ENCODE data around the gene RPL27A.

DNA sequence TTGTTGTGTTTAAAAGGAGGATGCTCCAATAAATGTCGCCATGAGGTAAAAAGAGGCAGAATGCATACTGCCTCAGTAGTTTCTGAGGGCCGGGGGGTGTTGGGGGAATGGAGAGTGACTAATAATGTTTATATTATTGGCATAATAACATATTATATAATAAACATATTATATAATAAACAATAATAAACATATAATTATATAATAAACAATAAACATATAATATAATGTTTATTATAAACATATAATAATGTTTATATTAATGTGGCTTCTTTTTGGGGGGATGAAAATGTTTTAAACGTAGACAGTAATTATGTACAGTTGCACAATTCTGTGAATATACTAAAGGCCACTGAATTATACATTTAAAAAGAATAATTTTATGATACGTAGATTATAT is 35.7 kb upstream of the RPL27A start:
- TF ChIP-seq, protein P1, sequence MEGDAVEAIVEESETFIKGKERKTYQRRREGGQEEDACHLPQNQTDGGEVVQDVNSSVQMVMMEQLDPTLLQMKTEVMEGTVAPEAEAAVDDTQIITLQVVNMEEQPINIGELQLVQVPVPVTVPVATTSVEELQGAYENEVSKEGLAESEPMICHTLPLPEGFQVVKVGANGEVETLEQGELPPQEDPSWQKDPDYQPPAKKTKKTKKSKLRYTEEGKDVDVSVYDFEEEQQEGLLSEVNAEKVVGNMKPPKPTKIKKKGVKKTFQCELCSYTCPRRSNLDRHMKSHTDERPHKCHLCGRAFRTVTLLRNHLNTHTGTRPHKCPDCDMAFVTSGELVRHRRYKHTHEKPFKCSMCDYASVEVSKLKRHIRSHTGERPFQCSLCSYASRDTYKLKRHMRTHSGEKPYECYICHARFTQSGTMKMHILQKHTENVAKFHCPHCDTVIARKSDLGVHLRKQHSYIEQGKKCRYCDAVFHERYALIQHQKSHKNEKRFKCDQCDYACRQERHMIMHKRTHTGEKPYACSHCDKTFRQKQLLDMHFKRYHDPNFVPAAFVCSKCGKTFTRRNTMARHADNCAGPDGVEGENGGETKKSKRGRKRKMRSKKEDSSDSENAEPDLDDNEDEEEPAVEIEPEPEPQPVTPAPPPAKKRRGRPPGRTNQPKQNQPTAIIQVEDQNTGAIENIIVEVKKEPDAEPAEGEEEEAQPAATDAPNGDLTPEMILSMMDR (IDR thresholded peaks at IDR 0.05; ENCODE audit: low read depth, low read length, poor library complexity, severe bottlenecking): no peak
- TF ChIP-seq EZH2phosphoT487 (IDR thresholded peaks at IDR 0.05; ENCODE audit: borderline replicate concordance, low read length): no peak
